Natural killer cell treated with Interleukin-12 subunit alpha and Interleukin-12 subunit beta and Interleukin-15 and Interleukin-18, amount 100 ng/mL, for 72 hours (primary cell): ENCODE measurements around the gene SPSB4. TPM values are rescaled to one million over a fixed set of nuclear protein-coding genes. Genes with fewer than 3 reads are reported as not detected.

Experiments used
- ATAC-seq, 2 donors: fragments of 150-1000 bp; cut with Tn5 transposase in 1 of 2; sonication (Bioruptor Pico), chemical (Tn5 transposase) in 1 of 2; 2 replicates each; pipeline ENCODE4 v1.10.0; 2021
- DNase-seq: peaks from one replicate; pipeline ENCODE4 v3.0.0; 2022; ENCODE audit warnings: low spot score
- H3K27ac Mint-ChIP-seq, 2 donors: 1 replicate in 1 of 2; 2 replicates in 1 of 2; pipeline ENCODE4 v1.8.0; 2022; ENCODE audit warnings: mixed read lengths in 2 of 2, mild to moderate bottlenecking in 1 of 2, moderate library complexity in 1 of 2
- H3K27me3 Mint-ChIP-seq, 2 donors: 1 replicate in 1 of 2; 2 replicates in 1 of 2; pipeline ENCODE4 v1.8.0; 2022; ENCODE audit warnings: mixed read lengths in 2 of 2
- H3K36me3 Mint-ChIP-seq: one replicate; pipeline ENCODE4 v1.8.0; 2022; ENCODE audit warnings: mixed read lengths
- H3K4me1 Mint-ChIP-seq, 2 donors: 1 replicate in 1 of 2; 2 replicates in 1 of 2; pipeline ENCODE4 v1.8.0; 2022; ENCODE audit warnings: low read depth in 2 of 2, mixed read lengths in 2 of 2, mild to moderate bottlenecking in 1 of 2
- H3K4me3 Mint-ChIP-seq: one replicate; pipeline ENCODE4 v1.8.0; 2022; ENCODE audit warnings: mixed read lengths
- H3K9me3 Mint-ChIP-seq: 2 replicates; pipeline ENCODE4 v1.8.0; 2022; ENCODE audit warnings: mixed read lengths
- total RNA-seq, 2 donors: library from RNA; stranded (reverse); gene quantifications; one replicate each; pipeline ENCODE4 v1.2.3, GENCODE V29; 2022

SPSB4 gene
- total RNA-seq, 2 donors from 2014 or later, result not detected

DNA sequence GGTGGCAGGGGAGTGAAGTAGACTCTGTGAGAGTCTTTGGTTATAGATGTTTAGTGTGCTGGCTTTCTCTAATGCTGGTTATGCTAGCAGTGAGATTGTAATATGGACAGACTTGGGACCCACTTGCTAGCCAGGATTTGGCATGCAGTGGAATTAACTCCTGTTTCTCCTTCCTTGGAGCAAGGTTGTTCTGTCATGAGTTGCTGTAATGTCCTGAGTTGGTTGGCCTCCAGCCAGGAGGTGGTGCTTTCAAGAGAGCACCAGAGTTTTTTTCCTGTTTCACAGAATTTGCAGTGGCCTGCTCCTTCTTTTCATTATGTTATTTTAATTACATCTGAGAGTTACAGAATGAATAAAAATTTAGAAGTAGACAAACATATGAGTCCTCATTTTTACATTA lies 92.4 kb downstream of the SPSB4 start:
- H3K9me3 Mint-ChIP-seq, result peaks cover 3% of the 10 kb centered on the region
- peaks cover 16 to 39% of the 10 kb centered on the region in 2 donors for H3K27me3 Mint-ChIP-seq
- no peak overlapping the region for H3K4me3 Mint-ChIP-seq
- ATAC-seq, result no peak
- no peaks in the 10 kb centered on the region for H3K4me1 Mint-ChIP-seq
- H3K36me3 Mint-ChIP-seq, result peaks cover 21% of the 10 kb centered on the region
- no peak overlapping the region for H3K27ac Mint-ChIP-seq
- DNase-seq, result no peak

DNA sequence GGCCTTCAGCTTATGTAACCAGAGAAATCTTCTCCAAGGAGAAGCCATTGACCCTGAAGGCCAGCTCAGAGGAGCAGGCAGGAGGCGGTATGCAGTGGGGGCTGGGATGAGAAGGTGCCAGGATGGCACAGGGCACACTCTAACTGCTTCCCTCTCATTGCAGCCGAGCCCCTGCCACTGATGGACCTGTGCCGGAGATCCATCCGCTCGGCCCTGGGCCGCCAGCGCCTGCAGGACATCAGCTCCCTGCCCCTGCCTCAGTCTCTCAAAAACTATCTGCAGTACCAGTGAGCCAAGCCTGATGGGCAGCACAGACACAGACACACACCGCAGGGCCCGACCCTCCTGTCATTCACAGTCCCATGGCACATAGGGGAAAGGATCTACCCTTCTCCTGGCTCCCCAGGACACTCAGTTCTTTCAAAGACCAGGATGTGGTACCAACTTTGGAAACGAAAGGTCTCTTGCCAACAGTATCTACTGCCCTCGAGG lies 95.9 kb downstream of the SPSB4 start:
- DNase-seq, result no peak
- Mint-ChIP-seq H3K9me3 (peaks cover 3% of the 10 kb centered on the region), H3K36me3 (peaks cover 10% of the 10 kb centered on the region), H3K4me1 (no peaks in the 10 kb centered on the region), H3K27me3 (peaks cover 15 to 27% of the 10 kb centered on the region in 2 donors), H3K27ac (no peak overlapping the region), H3K4me3 (no peak overlapping the region)
- peak in 1 of 2 donors; percentile 8 for ATAC-seq

DNA sequence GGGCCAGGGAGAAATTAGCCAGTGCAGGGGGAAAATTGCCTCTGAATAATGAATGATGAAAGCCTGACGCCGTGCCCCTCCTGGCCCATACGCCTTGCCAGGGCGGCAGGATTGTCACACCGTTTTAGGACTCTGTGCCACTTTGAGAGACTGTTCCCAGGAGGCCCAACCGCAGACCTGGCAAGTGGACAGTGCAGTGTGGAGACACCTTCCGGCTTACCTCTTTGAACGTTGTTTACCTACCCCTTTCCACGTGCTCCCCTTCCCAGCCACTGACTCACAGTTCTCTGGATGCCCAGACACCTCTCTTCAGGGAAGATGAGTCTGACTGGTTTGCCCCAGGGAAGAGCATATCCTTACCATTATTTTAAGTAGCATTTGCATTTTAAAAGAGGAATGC lies 96.5 kb downstream of the SPSB4 start:
- no peak for ATAC-seq
- DNase-seq, result no peak
- Mint-ChIP-seq H3K4me3 (no peak overlapping the region), H3K4me1 (no peaks in the 10 kb centered on the region), H3K27ac (no peak overlapping the region), H3K36me3 (peaks cover 5% of the 10 kb centered on the region), H3K9me3 (peaks cover 3% of the 10 kb centered on the region), H3K27me3 (peaks cover 14 to 22% of the 10 kb centered on the region in 2 donors)

DNA sequence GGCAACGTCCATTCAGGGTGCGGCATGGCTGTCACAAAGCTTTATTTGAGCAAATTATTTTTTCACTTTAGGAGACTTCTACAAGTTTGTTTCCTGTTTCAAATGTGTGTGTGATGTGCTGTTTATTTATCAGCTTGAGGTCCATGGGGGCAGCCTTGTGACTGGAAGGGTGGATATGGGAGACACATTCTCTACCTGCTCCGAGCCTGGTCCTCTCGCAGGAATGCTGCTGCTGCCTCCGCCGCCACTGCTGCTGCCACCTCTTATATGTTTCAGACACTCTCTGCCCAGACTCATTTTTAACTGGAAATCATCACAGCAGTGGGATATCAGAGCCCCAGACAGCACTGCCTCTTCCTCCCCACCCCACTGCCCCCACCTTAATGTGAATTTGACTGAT lies 97.0 kb downstream of the SPSB4 start:
- ATAC-seq, result no peak

DNA sequence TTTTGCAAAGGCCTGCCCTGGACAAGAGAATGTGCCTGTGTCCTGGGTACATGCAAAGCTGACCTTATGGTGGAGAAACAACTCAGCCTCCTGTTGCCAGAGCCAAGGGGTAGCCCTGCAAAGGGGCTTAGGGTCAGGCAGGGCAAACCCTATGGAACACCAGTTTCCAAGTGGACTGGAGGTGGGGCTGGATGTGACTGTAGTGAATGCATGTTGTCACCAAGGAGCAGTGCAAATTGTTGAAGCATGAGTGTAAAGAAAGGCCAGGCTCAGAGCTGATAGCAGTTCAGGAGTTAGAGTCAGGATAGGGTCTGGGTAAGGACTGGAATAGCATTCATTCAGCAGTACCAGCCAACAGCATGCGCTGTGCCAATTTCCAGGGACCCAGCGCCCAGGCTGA lies 97.6 kb downstream of the SPSB4 start:
- no peaks in the 10 kb centered on the region for H3K4me1 Mint-ChIP-seq
- no peak overlapping the region for H3K27ac Mint-ChIP-seq
- H3K9me3 Mint-ChIP-seq, result no peaks in the 10 kb centered on the region
- DNase-seq (no peak), ATAC-seq (no peak)
- no peak overlapping the region for H3K4me3 Mint-ChIP-seq
- H3K27me3 Mint-ChIP-seq, result peaks cover 13 to 17% of the 10 kb centered on the region in 2 donors
- H3K36me3 Mint-ChIP-seq, result no peaks in the 10 kb centered on the region

More for the DNA sequence above, 97.0 kb downstream of the SPSB4 start:
- Mint-ChIP-seq H3K27ac (no peak overlapping the region), H3K4me3 (no peak overlapping the region), H3K36me3 (peaks cover 2% of the 10 kb centered on the region), H3K9me3 (peaks cover under 1% of the 10 kb centered on the region), H3K27me3 (peaks cover 12 to 17% of the 10 kb centered on the region in 2 donors), H3K4me1 (no peaks in the 10 kb centered on the region)
- no peak for DNase-seq

DNA sequence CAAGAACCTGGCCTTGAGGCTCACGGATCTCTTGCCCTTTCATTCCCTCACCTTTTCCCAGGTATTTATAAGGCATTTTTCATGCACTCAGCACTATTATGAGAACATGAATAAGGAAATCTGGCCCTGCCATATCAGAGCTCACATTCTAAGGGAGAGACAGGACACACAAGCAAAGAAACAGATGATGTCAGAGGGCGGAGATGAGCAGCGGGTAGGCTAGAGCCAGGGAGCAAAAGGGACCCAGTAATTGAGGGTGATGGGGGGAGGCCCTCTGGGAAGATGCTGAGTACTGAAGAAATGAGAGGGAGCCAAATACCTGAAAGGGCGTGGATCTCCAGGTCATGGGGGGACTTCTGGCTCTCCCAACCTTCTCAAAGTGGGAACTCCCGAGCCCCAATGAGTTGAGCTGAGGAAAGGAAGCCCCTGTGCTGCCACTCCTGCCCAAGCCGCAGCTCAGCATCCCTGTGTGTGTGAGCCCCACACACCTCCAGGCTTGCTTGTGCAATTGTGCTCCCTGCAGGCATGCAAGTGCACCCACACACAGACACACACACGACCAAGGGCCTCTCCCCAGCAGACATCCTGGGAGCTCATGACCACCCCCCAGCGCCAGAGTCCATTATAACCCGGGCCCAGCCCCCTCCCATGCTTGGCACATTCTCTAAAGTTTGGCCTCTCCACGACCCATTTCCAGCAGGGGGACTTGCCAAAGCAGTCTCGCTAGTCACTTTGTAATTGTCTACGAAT lies 99.1 kb downstream of the SPSB4 start:
- no peak for DNase-seq
- H3K36me3 Mint-ChIP-seq, result no peaks in the 10 kb centered on the region
- peaks cover 10 to 20% of the 10 kb centered on the region in 2 donors for H3K27me3 Mint-ChIP-seq
- H3K27ac Mint-ChIP-seq, result no peak overlapping the region
- H3K4me1 Mint-ChIP-seq, result no peaks in the 10 kb centered on the region
- ATAC-seq, result no peak
- no peaks in the 10 kb centered on the region for H3K9me3 Mint-ChIP-seq
- H3K4me3 Mint-ChIP-seq, result no peak overlapping the region

DNA sequence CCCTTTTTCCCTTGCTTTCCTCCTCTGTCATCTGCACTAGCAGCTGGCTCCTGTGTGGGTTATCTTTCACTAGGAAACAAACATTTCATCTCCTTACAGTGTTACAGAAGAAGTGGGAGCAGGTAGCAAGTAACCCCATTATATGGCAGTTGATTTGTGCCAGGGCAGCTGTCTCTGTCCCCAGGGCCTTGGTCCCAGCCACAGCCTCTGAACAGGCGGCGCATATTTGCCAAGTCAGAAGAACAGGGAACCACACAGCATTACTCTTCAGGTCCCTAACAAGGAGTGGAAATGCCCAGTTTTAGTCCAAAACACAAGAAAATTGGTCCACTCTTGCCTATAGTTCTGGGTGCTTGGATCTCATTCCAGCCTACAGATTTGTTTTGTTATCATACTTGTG lies 99.8 kb downstream of the SPSB4 start:
- Mint-ChIP-seq H3K27ac (no peak overlapping the region), H3K27me3 (peaks cover 9 to 14% of the 10 kb centered on the region in 2 donors), H3K9me3 (no peaks in the 10 kb centered on the region), H3K36me3 (no peaks in the 10 kb centered on the region), H3K4me3 (no peak overlapping the region), H3K4me1 (no peaks in the 10 kb centered on the region)
- ATAC-seq, result no peak
- DNase-seq, result no peak

DNA sequence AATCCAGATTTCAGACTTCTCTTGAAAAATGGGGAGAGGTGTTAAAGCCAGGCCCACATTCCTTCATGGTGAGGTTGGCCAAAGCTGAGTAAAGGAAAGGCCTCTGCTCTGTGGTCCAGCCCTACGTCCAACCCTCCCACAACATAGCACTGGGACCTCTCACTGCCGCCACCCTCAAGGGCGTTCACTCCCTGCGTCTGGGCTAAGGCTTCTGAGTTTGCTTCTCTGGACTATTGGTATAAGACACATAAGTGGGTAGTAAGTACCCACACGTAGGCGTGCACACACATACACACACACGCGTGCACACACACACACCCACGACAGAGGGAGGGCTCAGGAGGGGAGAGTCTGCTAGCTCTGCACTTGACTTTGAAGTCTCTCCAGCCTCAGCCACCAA lies 100.3 kb downstream of the SPSB4 start:
- Mint-ChIP-seq H3K36me3 (no peaks in the 10 kb centered on the region), H3K4me3 (no peak overlapping the region), H3K9me3 (no peaks in the 10 kb centered on the region), H3K4me1 (no peaks in the 10 kb centered on the region), H3K27ac (no peak overlapping the region), H3K27me3 (peaks cover 9 to 12% of the 10 kb centered on the region in 2 donors)
- DNase-seq, result no peak
- ATAC-seq, result no peak

DNA sequence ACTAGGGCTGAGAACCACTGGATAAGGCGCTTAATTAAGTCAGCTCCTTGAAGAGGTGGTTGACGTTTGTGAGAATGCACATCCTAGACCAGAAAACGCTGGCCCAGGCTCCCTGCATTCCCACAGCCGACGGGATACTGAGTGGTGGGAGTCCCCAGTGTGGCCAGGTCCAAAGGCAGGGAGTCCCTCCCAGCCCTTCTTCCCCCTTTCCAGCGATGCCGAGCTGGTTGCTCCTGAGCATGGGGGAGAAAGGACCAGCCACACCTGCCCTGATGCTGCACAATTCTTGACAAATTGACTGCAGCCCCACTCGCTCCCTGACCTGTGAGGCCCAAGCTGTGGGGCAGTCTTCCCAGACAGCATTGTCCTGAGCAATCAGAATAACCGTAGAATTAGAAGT lies 101.0 kb downstream of the SPSB4 start:
- H3K9me3 Mint-ChIP-seq, result no peaks in the 10 kb centered on the region
- ATAC-seq (no peak), DNase-seq (no peak)
- no peaks in the 10 kb centered on the region for H3K36me3 Mint-ChIP-seq
- H3K4me1 Mint-ChIP-seq, result no peaks in the 10 kb centered on the region
- H3K27me3 Mint-ChIP-seq, result peaks cover 9 to 12% of the 10 kb centered on the region in 2 donors
- no peak overlapping the region for H3K27ac Mint-ChIP-seq
- H3K4me3 Mint-ChIP-seq, result no peak overlapping the region

DNA sequence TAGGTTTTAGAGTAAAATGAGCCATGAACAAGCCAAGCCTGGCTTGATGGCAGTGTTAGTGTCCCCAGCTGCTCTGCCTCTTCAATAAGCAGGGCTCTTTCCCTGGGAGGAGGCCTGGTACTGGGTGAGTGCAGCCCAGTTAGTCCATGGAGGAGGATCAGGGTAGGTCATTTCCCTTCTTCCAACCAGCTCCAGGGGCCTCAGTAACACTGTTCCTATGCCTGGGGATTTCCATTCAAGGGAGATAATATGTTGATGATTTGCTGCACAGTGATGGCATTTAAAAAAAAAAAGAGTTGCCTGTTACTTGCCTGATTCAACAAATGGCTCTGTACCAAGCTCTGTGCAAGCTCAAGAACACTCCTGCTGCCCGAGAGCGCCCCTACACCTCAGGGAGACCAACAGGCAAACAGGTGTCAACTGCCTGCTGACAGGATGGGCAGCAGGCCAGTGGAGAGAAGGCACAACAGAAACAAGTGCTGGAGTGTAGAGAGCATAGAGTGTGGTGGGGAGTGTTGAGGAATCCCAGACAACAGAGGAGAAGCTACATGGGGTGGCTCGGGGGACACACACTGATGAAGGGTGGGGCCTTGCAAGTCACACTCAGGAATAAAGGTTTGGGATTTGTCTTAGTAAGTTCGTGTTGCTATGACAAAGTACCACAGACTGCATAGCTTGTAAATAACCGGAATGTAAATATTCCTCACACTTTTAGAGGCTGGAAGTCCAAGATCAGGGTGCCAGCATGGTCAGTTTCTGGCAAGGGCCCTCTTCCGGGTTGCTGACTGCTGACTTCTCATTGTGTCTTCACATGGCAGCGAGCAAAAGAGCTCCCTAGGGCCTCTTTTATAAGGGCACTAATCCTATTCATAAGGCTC lies 101.9 kb downstream of the SPSB4 start:
- H3K4me3 Mint-ChIP-seq, result no peak overlapping the region
- ATAC-seq, result no peak
- H3K9me3 Mint-ChIP-seq, result no peaks in the 10 kb centered on the region
- H3K27ac Mint-ChIP-seq, result no peak overlapping the region
- no peaks in the 10 kb centered on the region for H3K36me3 Mint-ChIP-seq
- peaks cover 9 to 12% of the 10 kb centered on the region in 2 donors for H3K27me3 Mint-ChIP-seq
- H3K4me1 Mint-ChIP-seq, result no peaks in the 10 kb centered on the region
- DNase-seq, result no peak

DNA sequence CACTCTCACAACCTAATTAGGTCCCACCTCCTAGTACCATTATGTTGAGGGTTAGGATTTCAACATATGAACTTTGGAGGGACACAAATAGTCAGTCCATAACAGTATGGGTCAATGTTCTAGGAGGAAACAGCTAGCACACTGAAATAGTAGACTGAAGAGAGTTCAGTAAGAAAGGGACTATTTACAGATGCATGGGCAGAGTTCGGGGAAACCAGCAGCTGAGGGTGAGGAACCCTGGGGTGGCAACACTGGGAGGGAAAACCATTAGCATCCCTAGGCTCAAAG lies 102.5 kb downstream of the SPSB4 start:
- peaks cover 9 to 13% of the 10 kb centered on the region in 2 donors for H3K27me3 Mint-ChIP-seq
- ATAC-seq (no peak), DNase-seq (no peak)
- H3K4me1 Mint-ChIP-seq, result no peaks in the 10 kb centered on the region
- no peak overlapping the region for H3K4me3 Mint-ChIP-seq
- no peak overlapping the region for H3K27ac Mint-ChIP-seq
- H3K36me3 Mint-ChIP-seq, result no peaks in the 10 kb centered on the region
- no peaks in the 10 kb centered on the region for H3K9me3 Mint-ChIP-seq

DNA sequence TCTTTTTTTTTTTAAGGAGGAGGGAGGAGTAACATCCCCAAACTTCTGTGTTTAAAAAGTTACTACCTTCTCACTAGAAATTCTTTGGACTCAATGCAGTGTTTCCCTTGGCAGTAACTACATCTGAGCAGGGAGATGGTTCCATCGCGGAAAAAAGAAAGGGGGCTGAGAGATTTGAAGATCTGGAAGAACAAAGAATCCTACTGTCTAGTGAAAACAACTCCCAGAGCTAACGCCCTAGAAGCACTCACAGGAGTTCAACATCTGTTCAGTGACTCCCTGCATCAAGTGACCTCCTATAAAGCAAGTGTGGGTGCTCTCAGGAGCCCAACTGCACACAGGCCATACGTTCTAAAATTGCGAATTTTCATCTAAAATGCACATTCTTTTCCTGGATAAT lies 113.7 kb downstream of the SPSB4 start:
- H3K27me3 Mint-ChIP-seq, result peaks cover 21 to 31% of the 10 kb centered on the region in 2 donors
- no peaks in the 10 kb centered on the region for H3K9me3 Mint-ChIP-seq
- no peak overlapping the region for H3K27ac Mint-ChIP-seq
- ATAC-seq (no peak), DNase-seq (no peak)
- H3K36me3 Mint-ChIP-seq, result peaks cover 9% of the 10 kb centered on the region
- no peaks in the 10 kb centered on the region for H3K4me1 Mint-ChIP-seq
- no peak overlapping the region for H3K4me3 Mint-ChIP-seq

DNA sequence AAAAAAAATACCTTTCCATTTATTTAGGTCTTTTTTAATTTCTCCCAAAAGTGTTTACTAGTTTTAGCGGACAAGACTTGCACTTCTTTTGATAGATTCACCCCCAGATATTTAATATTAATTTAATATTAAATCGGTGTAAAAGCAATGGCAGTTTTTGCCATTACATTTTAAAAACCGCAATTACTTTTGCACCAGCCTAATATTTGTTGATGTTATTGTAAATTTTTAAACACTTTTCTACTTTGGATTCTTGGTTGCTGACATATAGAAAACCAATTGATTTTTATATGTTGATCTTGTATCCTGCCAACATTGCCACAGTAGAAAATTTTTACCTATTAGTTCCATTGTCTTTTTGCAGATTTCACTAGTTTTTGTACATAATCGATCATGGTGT lies 116.5 kb downstream of the SPSB4 start:
- H3K27ac Mint-ChIP-seq, result no peak overlapping the region
- H3K27me3 Mint-ChIP-seq, result peaks cover 15 to 27% of the 10 kb centered on the region in 2 donors
- no peaks in the 10 kb centered on the region for H3K36me3 Mint-ChIP-seq
- H3K4me1 Mint-ChIP-seq, result no peaks in the 10 kb centered on the region
- DNase-seq (no peak), ATAC-seq (no peak)
- H3K9me3 Mint-ChIP-seq, result no peaks in the 10 kb centered on the region
- H3K4me3 Mint-ChIP-seq, result no peak overlapping the region

DNA sequence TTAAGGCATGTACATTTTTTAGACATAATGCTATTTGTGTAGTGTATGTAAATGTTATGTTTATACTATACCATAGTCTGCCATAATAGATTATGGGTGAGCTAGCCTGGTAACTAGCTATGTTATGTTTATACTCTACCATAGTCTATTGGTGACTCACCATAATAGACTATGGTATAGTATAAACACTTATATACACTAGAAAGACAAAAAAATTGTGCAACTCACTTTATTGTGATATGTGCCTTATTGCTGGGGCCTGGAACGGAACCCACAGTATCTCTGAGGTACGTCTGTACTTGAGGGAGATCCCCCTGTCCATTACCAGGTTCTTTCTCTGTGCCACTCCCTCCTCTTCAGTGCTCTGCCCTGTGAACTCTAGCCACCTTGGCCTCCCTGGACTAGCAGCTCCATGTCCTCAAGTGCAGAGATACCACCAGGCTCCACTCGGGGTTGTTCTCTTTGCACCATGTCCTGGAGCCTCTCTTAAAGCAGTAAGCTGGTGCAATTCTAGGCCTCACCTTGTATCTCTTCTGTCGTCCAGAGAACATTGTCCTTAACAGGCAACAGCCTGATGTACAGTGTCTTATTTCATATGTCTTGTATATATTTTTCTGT lies 119.6 kb downstream of the SPSB4 start:
- DNase-seq (no peak), ATAC-seq (no peak)
- H3K4me1 Mint-ChIP-seq, result no peaks in the 10 kb centered on the region
- peaks cover 12 to 40% of the 10 kb centered on the region in 2 donors for H3K27me3 Mint-ChIP-seq
- H3K36me3 Mint-ChIP-seq, result no peaks in the 10 kb centered on the region
- H3K4me3 Mint-ChIP-seq, result no peak overlapping the region
- no peak overlapping the region for H3K27ac Mint-ChIP-seq
- no peaks in the 10 kb centered on the region for H3K9me3 Mint-ChIP-seq
